Upper lobe of left lung (tissue), 4 donors: Measurements from ENCODE around the gene TMEM203.

ENCODE experiments used
- CTCF ChIP-seq, 6 experiments: fragments of 450-650 bp in 4 of 6; fragments of 200-600 bp in 2 of 6; sonication (generic) in 2 of 6; IDR thresholded peaks; one replicate each; pipeline ENCODE4 v1.5.1; 2016 to 2019; ENCODE audit warnings: antibody characterized with exemption in 6 of 6
- EP300 ChIP-seq, 4 donors: sonication (generic); formaldehyde crosslinking; IDR thresholded peaks; one replicate each; pipeline ENCODE4 v1.5.1; 2017; ENCODE audit warnings: antibody characterized with exemption in 4 of 4, control low read depth in 2 of 4
- POLR2A ChIP-seq, 4 donors: fragments of 450-650 bp; IDR thresholded peaks; one replicate each; pipeline ENCODE4 v1.5.1; 2016 to 2017; ENCODE audit warnings: antibody characterized with exemption in 4 of 4, mild to moderate bottlenecking in 2 of 4
- POLR2AphosphoS5 ChIP-seq, 2 donors: sonication (generic); formaldehyde crosslinking; IDR thresholded peaks; one replicate each; pipeline ENCODE4 v1.5.1; 2017; ENCODE audit warnings: antibody characterized with exemption in 2 of 2

DNA sequence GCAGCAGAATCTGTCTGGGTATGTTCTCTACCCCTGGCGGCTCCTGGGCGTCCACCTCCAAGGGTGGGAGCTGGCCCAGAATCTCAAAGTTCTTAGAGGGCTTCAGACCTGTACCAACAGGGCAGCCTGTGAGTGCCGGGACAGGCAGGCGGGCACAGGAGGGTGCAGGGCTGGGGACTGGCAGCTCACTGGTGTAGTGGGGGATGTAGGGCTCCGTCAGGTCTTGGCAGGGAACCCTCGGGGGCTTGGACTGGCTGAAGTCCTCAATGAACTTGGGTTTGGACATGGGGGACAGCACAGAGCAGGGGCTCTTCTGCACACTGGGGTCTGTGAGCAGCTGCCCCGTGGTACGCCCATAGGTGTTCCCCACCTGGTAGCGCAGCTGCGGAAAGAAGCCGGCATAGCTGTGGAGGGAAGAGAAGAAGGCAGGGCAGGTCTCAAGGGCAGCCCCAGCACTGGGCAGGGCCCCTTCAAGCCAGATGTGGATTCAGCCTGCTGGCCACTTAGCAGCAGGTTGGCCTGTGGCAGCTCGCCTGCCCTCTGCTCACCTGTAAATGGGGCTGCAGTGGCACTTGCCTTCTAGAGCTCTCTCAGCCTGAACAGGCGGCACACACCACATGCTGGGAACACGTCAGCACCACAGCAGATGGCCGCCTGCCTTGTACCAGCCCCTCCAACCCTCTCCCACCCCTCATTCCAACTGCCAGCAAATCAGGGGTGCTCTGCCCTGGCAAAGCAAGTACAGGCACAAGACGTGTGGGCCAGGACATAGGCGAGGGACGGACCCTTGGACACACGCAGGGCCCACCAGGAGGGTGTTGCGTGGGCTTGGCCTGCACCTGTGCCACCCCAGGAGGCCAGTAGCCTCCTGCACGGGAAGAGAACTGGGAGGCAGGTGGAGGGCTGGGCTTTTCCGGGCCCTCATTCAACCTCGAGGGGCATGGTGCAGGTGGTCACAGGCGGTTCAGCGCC is 40.3 kb upstream of the TMEM203 start:
- TF ChIP-seq POLR2A (IDR thresholded peaks at IDR 0.05): no peak
- no peak for TF ChIP-seq CTCF (IDR thresholded peaks at IDR 0.05)
- TF ChIP-seq EP300 (IDR thresholded peaks at IDR 0.05): no peak
- TF ChIP-seq POLR2AphosphoS5 (IDR thresholded peaks at IDR 0.05): no peak
